Measurements from ENCODE around the gene TMEM14B. TPM values are rescaled to one million over a fixed set of nuclear protein-coding genes. Genes with fewer than 3 reads are reported as not detected.
"Not testable (repeated sequence)": the region's sequence is repeated elsewhere in the genome, so short reads cannot be mapped to it uniquely, and the experiment has no call there.

The TMEM14B gene
- total RNA-seq, 1 donor from 2014 or later = 50.5 TPM

DNA sequence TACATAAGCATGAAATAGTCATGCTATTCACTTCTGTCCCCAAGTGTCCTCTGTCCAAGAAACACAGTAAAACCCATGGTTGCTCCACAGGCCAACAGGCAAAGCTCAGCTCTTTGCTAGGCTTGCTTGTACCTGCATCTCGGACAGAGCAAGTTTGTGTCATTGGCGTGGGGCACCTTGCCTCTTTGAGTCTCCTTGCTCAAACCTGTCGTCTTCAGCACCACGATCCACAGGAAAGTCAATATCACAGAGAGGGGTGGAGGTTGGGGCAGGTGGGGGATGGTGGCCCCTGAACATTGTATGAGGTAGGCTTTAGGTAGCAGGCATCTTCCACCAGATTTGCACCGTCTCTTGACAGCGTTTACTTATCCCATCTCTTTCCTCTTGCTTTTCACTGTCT is 4.1 kb upstream of the TMEM14B start:
- no peaks in the 10 kb centered on the region for H3K27me3 Mint-ChIP-seq (ENCODE audit: low read depth)
- TF ChIP-seq, protein P1, sequence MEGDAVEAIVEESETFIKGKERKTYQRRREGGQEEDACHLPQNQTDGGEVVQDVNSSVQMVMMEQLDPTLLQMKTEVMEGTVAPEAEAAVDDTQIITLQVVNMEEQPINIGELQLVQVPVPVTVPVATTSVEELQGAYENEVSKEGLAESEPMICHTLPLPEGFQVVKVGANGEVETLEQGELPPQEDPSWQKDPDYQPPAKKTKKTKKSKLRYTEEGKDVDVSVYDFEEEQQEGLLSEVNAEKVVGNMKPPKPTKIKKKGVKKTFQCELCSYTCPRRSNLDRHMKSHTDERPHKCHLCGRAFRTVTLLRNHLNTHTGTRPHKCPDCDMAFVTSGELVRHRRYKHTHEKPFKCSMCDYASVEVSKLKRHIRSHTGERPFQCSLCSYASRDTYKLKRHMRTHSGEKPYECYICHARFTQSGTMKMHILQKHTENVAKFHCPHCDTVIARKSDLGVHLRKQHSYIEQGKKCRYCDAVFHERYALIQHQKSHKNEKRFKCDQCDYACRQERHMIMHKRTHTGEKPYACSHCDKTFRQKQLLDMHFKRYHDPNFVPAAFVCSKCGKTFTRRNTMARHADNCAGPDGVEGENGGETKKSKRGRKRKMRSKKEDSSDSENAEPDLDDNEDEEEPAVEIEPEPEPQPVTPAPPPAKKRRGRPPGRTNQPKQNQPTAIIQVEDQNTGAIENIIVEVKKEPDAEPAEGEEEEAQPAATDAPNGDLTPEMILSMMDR (IDR thresholded peaks at IDR 0.05) = no peak
- H3K27ac Mint-ChIP-seq (ENCODE audit: unreplicated experiment) = no peak overlapping the region
- H3K4me1 Mint-ChIP-seq (ENCODE audit: low read depth) = peaks cover 13% of the 10 kb centered on the region
- no peak for DNase-seq (ENCODE audit: low spot score)
- no peaks in the 10 kb centered on the region for H3K9me3 Mint-ChIP-seq (ENCODE audit: low read depth)
- peaks cover 2% of the 10 kb centered on the region for H3K36me3 Mint-ChIP-seq (ENCODE audit: low read depth)
- H3K4me3 Mint-ChIP-seq (ENCODE audit: unreplicated experiment) = no peak overlapping the region

GRCh38 chr6:10745116-10745515 is 2.5 kb upstream of the TMEM14B start:
- Mint-ChIP-seq H3K36me3 (ENCODE audit: low read depth) (peaks cover 2% of the 10 kb centered on the region), H3K9me3 (ENCODE audit: low read depth) (no peaks in the 10 kb centered on the region), H3K27me3 (ENCODE audit: low read depth) (no peaks in the 10 kb centered on the region), H3K4me1 (ENCODE audit: low read depth) (peaks cover 27% of the 10 kb centered on the region), H3K27ac (ENCODE audit: unreplicated experiment) (peak overlapping the region; percentile 42), H3K4me3 (ENCODE audit: unreplicated experiment) (no peak overlapping the region)
- DNase-seq (ENCODE audit: low spot score) = no peak
- TF ChIP-seq, protein P1 (IDR thresholded peaks at IDR 0.05) = no peak

- no peaks in the 10 kb centered on the region for H3K27me3 Mint-ChIP-seq (ENCODE audit: low read depth)
- DNase-seq (ENCODE audit: low spot score) = no peak
- H3K27ac Mint-ChIP-seq (ENCODE audit: unreplicated experiment) = peak overlapping the region; percentile 94
- no peaks in the 10 kb centered on the region for H3K9me3 Mint-ChIP-seq (ENCODE audit: low read depth)
- peaks cover 28% of the 10 kb centered on the region for H3K4me1 Mint-ChIP-seq (ENCODE audit: low read depth)
- peaks cover 5% of the 10 kb centered on the region for H3K36me3 Mint-ChIP-seq (ENCODE audit: low read depth)
- peak overlapping the region; percentile 92 for H3K4me3 Mint-ChIP-seq (ENCODE audit: unreplicated experiment)
- TF ChIP-seq, protein P1 (IDR thresholded peaks at IDR 0.05) = no peak
Measured at GRCh38 chr6:10746915-10747250, 722 bp upstream of the TMEM14B start.

- Mint-ChIP-seq H3K4me1 (ENCODE audit: low read depth) (peaks cover 28% of the 10 kb centered on the region), H3K27me3 (ENCODE audit: low read depth) (no peaks in the 10 kb centered on the region), H3K4me3 (ENCODE audit: unreplicated experiment) (no peak overlapping the region), H3K9me3 (ENCODE audit: low read depth) (no peaks in the 10 kb centered on the region), H3K36me3 (ENCODE audit: low read depth) (peaks cover 14% of the 10 kb centered on the region), H3K27ac (ENCODE audit: unreplicated experiment) (no peak overlapping the region)
- TF ChIP-seq, protein P1 (IDR thresholded peaks at IDR 0.05) = no peak
- DNase-seq (ENCODE audit: low spot score) = no peak
Measured at GRCh38 chr6:10749734-10750133, 2.1 kb downstream of the TMEM14B start.

DNA sequence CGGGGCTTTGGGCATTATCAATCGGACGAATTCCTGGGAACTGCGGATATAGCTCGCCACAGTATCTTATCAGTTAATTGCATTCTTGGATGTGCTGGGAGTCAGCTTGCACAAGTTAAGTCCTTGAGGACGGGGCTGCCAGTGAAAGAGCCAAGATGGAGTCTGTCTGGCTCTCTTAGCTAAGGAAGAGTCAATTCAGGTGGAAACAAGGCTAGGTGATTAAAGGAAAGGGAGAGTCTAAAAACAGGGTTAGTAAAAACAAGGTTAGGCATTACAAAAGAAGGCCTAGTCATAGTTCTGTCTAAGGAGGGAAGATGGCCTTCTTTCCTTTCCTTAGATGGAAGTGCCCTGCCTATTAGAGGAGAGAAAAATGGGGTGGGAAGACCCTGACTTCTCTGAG is 3.0 kb downstream of the TMEM14B start:
- H3K27ac Mint-ChIP-seq (ENCODE audit: unreplicated experiment); H3K27me3 Mint-ChIP-seq (ENCODE audit: low read depth); H3K4me3 Mint-ChIP-seq (ENCODE audit: unreplicated experiment); H3K9me3 Mint-ChIP-seq (ENCODE audit: low read depth); DNase-seq (ENCODE audit: low spot score): not testable (repeated sequence)
- Mint-ChIP-seq H3K36me3 (ENCODE audit: low read depth) (peaks cover 17% of the 10 kb centered on the region), H3K4me1 (ENCODE audit: low read depth) (peaks cover 28% of the 10 kb centered on the region)

GRCh38 chr6:10751757-10752156 is 4.2 kb downstream of the TMEM14B start:
- DNase-seq (ENCODE audit: low spot score); H3K27me3 Mint-ChIP-seq (ENCODE audit: low read depth); H3K9me3 Mint-ChIP-seq (ENCODE audit: low read depth); H3K4me3 Mint-ChIP-seq (ENCODE audit: unreplicated experiment); H3K27ac Mint-ChIP-seq (ENCODE audit: unreplicated experiment): not testable (repeated sequence)
- peaks cover 26% of the 10 kb centered on the region for H3K4me1 Mint-ChIP-seq (ENCODE audit: low read depth)
- H3K36me3 Mint-ChIP-seq (ENCODE audit: low read depth) = peaks cover 23% of the 10 kb centered on the region
